ENCODE data around the gene ITPR1. TPM values are rescaled to one million over a fixed set of nuclear protein-coding genes. Genes with fewer than 3 reads are reported as not detected.
A peak's percentile ranks its signal among the peaks of the same experiment; 100 is the strongest.

The ITPR1 gene
- total and polyA plus RNA-seq, 5 donors from 2014 or later, result 6.9 to 97.5 (median 9.5) TPM

DNA sequence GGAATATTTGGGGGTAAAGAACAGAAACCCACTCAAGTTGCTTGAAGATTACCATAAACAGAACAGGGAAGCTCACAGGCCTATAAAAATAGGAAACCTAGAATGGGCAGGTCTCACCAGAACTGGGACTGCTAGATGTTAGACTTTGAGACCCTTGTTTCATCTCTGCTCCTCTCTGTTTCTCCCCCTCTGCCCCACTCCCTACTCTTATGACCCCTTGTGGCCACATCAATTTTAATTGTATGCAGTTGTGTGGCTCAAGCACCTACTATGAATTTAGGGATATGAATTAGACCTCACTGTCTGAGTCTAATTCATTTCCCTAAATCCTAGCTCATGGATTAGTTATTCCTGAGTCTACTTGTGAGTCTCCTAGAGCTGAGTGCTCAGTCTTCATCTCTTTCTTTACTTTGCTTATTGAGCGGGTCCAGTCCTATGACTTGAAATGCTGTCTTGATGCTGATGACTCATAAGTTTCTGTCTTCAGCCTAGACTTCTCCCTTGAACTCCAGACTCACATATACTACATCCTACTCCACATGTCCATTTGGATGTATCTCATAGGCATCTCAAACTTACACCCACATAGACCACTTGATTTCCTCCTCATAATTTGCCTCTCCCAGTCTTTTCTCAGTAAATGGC lies 78.7 kb downstream of the ITPR1 start:
- no peak overlapping the region for H3K27ac ChIP-seq (ENCODE audit: insufficient read depth, low read length, poor library complexity, severe bottlenecking)
- no peaks in the 10 kb centered on the region for H3K9me3 Mint-ChIP-seq
- H3K4me1 ChIP-seq (ENCODE audit: control insufficient read depth, insufficient read depth, low read length, poor library complexity, severe bottlenecking), result no peaks in the 10 kb centered on the region
- H3K4me3 Mint-ChIP-seq, result no peak overlapping the region
- H3K4me3 ChIP-seq (ENCODE audit: low read depth, low read length), result no peak overlapping the region
- H3K27me3 Mint-ChIP-seq, result no peaks in the 10 kb centered on the region
- no peaks in the 10 kb centered on the region for H3K36me3 Mint-ChIP-seq
- no peaks in the 10 kb centered on the region for H3K27me3 ChIP-seq (ENCODE audit: control insufficient read depth, insufficient read depth, low read length)
- H3K9me3 ChIP-seq (ENCODE audit: control insufficient read depth in 2 of 2, low read length in 2 of 2), result no peaks in the 10 kb centered on the region
- peaks cover 11 to 24% (median 17%) of the 10 kb centered on the region in 4 donors for H3K4me1 Mint-ChIP-seq
- DNase-seq (peak in 1 of 3 donors; percentile 19), ATAC-seq (ENCODE audit: low read depth in 2 of 2) (peak in 1 of 2 donors; percentile 14)
- peak overlapping the region in 2 of 3 donors; percentile 2 to 37 for H3K27ac Mint-ChIP-seq
- H3K36me3 ChIP-seq (ENCODE audit: control insufficient read depth, insufficient read depth, low read length), result no peaks in the 10 kb centered on the region

DNA sequence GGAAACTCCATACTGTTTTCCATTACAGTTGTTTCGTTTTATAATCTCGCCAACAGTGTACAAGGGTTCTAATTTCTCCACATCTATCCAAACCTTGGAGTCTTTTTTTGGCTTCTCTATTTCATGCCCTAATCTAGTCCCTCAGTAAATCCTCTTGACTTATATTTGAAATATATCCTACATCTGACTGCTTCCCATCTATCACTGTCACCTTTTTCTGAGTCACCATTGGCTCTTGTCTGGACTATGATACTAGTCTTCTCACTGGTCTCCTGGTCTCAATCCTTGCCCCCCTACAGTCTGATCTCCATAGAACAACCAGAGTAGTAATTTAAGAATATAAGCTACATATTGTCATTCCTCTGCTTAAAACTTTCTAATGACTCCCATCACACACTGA lies 80.0 kb downstream of the ITPR1 start:
- Histone ChIP-seq H3K27ac (ENCODE audit: insufficient read depth, low read length, poor library complexity, severe bottlenecking) (no peak overlapping the region), H3K27me3 (ENCODE audit: control insufficient read depth, insufficient read depth, low read length) (no peaks in the 10 kb centered on the region), H3K36me3 (ENCODE audit: control insufficient read depth, insufficient read depth, low read length) (no peaks in the 10 kb centered on the region), H3K4me1 (ENCODE audit: control insufficient read depth, insufficient read depth, low read length, poor library complexity, severe bottlenecking) (no peaks in the 10 kb centered on the region), H3K4me3 (ENCODE audit: low read depth, low read length) (no peak overlapping the region), H3K9me3 (ENCODE audit: control insufficient read depth in 2 of 2, low read length in 2 of 2) (no peaks in the 10 kb centered on the region)
- Mint-ChIP-seq H3K36me3 (no peaks in the 10 kb centered on the region), H3K9me3 (no peaks in the 10 kb centered on the region), H3K4me1 (peaks cover 11 to 21% (median 14%) of the 10 kb centered on the region in 4 donors), H3K4me3 (no peak overlapping the region), H3K27me3 (no peaks in the 10 kb centered on the region), H3K27ac (no peak overlapping the region)
- ATAC-seq (ENCODE audit: low read depth in 2 of 2) (no peak), DNase-seq (no peak)

DNA sequence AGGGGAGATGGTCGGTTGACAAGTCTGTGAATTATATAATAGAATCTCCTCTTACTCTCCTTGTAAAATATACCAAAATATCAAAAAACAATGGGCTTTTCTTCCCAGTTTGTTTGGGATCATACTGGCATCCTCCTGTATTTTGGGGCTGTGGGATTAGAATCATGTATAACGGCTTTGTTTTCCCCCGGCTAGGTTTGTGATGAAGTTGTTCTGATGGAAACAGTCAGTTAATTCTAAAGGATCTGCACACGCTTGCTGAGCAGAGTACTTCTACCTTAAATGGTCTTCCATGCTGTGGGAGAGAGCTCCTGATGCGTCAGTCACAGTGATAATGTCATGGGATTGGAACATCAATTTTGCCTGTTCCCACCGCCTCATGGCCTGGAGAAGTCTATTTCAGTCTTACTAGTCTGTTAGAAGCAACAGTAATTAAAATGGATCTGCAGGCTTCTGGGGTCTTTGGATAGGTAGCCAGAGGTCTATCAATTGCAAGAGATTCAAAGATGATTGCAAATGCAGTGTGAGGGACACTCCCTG lies 81.3 kb downstream of the ITPR1 start:
- H3K27ac ChIP-seq (ENCODE audit: insufficient read depth, low read length, poor library complexity, severe bottlenecking), result no peak overlapping the region
- H3K9me3 ChIP-seq (ENCODE audit: control insufficient read depth in 2 of 2, low read length in 2 of 2), result no peaks in the 10 kb centered on the region
- no peak overlapping the region for H3K27ac Mint-ChIP-seq
- H3K36me3 ChIP-seq (ENCODE audit: control insufficient read depth, insufficient read depth, low read length), result no peaks in the 10 kb centered on the region
- H3K4me3 Mint-ChIP-seq, result no peak overlapping the region
- H3K27me3 Mint-ChIP-seq, result no peaks in the 10 kb centered on the region
- H3K4me1 ChIP-seq (ENCODE audit: control insufficient read depth, insufficient read depth, low read length, poor library complexity, severe bottlenecking), result no peaks in the 10 kb centered on the region
- ATAC-seq (ENCODE audit: low read depth in 2 of 2) (no peak), DNase-seq (no peak)
- no peaks in the 10 kb centered on the region for H3K9me3 Mint-ChIP-seq
- H3K36me3 Mint-ChIP-seq, result no peaks in the 10 kb centered on the region
- H3K4me1 Mint-ChIP-seq, result peaks cover 11 to 20% (median 13%) of the 10 kb centered on the region in 4 donors
- no peaks in the 10 kb centered on the region for H3K27me3 ChIP-seq (ENCODE audit: control insufficient read depth, insufficient read depth, low read length)
- no peak overlapping the region for H3K4me3 ChIP-seq (ENCODE audit: low read depth, low read length)

DNA sequence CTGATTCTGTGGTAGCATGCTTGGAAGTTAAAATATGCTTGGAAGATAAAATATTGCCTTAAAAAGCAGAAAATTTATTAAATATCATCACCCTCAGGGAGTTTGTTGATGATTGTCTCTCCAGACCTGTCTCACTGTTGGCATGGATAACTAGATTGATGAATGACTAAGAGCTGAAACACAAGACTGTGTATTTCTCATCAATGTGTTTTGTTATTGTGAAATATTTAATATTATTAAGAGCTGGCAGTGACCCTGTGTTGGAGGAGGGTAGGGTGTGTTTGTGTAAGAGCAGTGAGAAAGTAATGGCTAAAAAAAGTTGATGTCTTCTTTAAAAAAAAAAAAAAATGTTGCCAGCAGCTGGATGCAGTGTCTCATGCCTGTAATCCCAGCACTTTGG lies 82.2 kb downstream of the ITPR1 start:
- Mint-ChIP-seq H3K27ac (no peak overlapping the region), H3K36me3 (no peaks in the 10 kb centered on the region), H3K4me3 (no peak overlapping the region), H3K27me3 (no peaks in the 10 kb centered on the region), H3K4me1 (peaks cover 11 to 20% (median 13%) of the 10 kb centered on the region in 4 donors), H3K9me3 (no peaks in the 10 kb centered on the region)
- H3K4me3 ChIP-seq (ENCODE audit: low read depth, low read length), result no peak overlapping the region
- no peak overlapping the region for H3K27ac ChIP-seq (ENCODE audit: insufficient read depth, low read length, poor library complexity, severe bottlenecking)
- H3K36me3 ChIP-seq (ENCODE audit: control insufficient read depth, insufficient read depth, low read length), result no peaks in the 10 kb centered on the region
- H3K9me3 ChIP-seq (ENCODE audit: control insufficient read depth in 2 of 2, low read length in 2 of 2), result no peaks in the 10 kb centered on the region
- no peak for DNase-seq
- ATAC-seq (ENCODE audit: low read depth in 2 of 2), result no peak
- H3K27me3 ChIP-seq (ENCODE audit: control insufficient read depth, insufficient read depth, low read length), result no peaks in the 10 kb centered on the region
- H3K4me1 ChIP-seq (ENCODE audit: control insufficient read depth, insufficient read depth, low read length, poor library complexity, severe bottlenecking), result no peaks in the 10 kb centered on the region

DNA sequence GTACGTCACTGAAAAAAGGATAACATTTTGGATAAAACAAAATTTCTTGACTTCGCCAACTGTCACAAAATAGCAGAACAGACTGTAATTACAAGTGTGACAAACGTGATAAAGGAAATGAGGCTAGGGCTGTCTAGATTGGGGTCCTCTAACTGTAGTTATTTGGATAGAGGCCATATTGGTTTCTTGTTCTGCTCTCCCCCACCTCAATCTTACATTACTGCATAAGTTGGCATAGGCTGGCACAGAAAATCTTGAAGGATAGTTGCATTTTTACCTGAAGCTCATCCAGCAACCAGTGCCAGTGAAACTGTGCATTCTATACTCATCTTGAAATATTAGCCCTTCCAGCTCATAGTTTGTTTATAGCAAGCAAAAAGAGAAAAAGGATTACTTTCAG lies 84.6 kb downstream of the ITPR1 start:
- DNase-seq (no peak), ATAC-seq (ENCODE audit: low read depth in 2 of 2) (no peak)
- H3K9me3 ChIP-seq (ENCODE audit: control insufficient read depth in 2 of 2, low read length in 2 of 2), result no peaks in the 10 kb centered on the region

DNA sequence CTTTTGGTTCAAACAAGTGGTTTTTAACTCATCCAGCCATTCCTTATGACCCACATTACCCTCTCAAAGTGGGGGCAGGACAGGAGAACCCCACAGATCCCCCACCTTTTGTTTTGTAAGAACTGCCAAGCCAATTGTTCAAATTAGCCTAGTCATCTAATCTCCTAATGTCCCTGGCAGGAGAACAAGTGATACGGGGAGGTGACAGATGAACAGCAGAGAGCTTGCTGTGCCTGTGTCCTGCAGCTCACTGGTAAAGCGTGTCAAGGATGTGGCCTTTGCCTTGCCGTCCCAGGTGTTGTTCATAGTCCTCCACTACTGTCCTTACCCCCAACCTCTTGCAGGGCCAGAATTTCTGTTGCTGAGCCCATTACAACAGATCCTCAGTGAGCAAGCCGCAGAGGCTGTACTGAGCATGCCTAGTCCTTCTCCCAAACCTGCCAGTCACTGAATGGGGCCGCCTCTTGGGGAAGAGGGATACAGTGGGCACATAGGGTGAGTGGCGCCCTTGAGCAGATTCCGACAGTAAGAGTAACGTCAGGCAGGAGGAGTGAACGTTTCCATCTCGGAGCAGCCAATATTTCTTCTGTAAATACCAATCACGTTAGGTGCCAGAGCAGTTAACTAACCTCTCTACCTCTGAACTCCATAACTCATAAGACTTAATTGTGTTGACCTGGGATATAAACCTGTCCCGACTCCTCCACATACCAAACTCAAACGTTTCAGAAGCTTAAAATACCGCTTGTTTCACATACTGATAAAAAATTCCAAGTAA lies 87.4 kb downstream of the ITPR1 start:
- H3K36me3 Mint-ChIP-seq, result no peaks in the 10 kb centered on the region
- no peaks in the 10 kb centered on the region for H3K9me3 Mint-ChIP-seq
- DNase-seq (no peak), ATAC-seq (ENCODE audit: low read depth in 2 of 2) (no peak)
- peaks cover 16 to 44% (median 24%) of the 10 kb centered on the region in 4 donors for H3K4me1 Mint-ChIP-seq
- H3K27ac ChIP-seq (ENCODE audit: insufficient read depth, low read length, poor library complexity, severe bottlenecking), result no peak overlapping the region
- no peaks in the 10 kb centered on the region for H3K9me3 ChIP-seq (ENCODE audit: control insufficient read depth in 2 of 2, low read length in 2 of 2)
- H3K27me3 Mint-ChIP-seq, result no peaks in the 10 kb centered on the region
- H3K4me3 ChIP-seq (ENCODE audit: low read depth, low read length), result no peak overlapping the region
- peaks cover 17% of the 10 kb centered on the region for H3K4me1 ChIP-seq (ENCODE audit: control insufficient read depth, insufficient read depth, low read length, poor library complexity, severe bottlenecking)
- no peaks in the 10 kb centered on the region for H3K36me3 ChIP-seq (ENCODE audit: control insufficient read depth, insufficient read depth, low read length)
- H3K27ac Mint-ChIP-seq, result peak overlapping the region in 1 of 3 donors; percentile 34
- no peak overlapping the region for H3K4me3 Mint-ChIP-seq
- no peaks in the 10 kb centered on the region for H3K27me3 ChIP-seq (ENCODE audit: control insufficient read depth, insufficient read depth, low read length)

More for the DNA sequence above, 84.6 kb downstream of the ITPR1 start:
- no peaks in the 10 kb centered on the region for H3K9me3 Mint-ChIP-seq
- H3K4me3 ChIP-seq (ENCODE audit: low read depth, low read length), result no peak overlapping the region
- H3K36me3 ChIP-seq (ENCODE audit: control insufficient read depth, insufficient read depth, low read length), result no peaks in the 10 kb centered on the region
- H3K27ac Mint-ChIP-seq, result no peak overlapping the region
- no peaks in the 10 kb centered on the region for H3K36me3 Mint-ChIP-seq
- H3K4me3 Mint-ChIP-seq, result no peak overlapping the region
- no peak overlapping the region for H3K27ac ChIP-seq (ENCODE audit: insufficient read depth, low read length, poor library complexity, severe bottlenecking)
- no peaks in the 10 kb centered on the region for H3K27me3 ChIP-seq (ENCODE audit: control insufficient read depth, insufficient read depth, low read length)
- H3K4me1 Mint-ChIP-seq, result peaks cover 18 to 30% (median 22%) of the 10 kb centered on the region in 4 donors
- H3K4me1 ChIP-seq (ENCODE audit: control insufficient read depth, insufficient read depth, low read length, poor library complexity, severe bottlenecking), result peaks cover 4% of the 10 kb centered on the region
- no peaks in the 10 kb centered on the region for H3K27me3 Mint-ChIP-seq

DNA sequence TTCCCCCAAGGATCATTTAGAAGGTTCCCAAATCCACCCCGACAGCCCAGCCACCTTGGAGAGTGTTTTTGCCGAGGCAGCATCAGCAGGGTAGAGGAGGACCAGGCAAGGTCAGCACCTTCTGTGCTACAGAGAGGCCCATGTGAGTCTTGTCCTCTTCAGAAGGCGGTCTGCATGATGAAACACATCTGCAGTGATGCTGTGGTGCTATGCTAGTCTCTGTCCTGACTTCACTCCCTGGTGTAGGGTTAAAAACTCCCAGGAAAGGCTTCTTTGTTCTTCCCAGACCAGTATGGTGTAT lies 87.9 kb downstream of the ITPR1 start:
- H3K27me3 ChIP-seq (ENCODE audit: control insufficient read depth, insufficient read depth, low read length), result no peaks in the 10 kb centered on the region
- no peaks in the 10 kb centered on the region for H3K9me3 ChIP-seq (ENCODE audit: control insufficient read depth in 2 of 2, low read length in 2 of 2)
- H3K4me3 ChIP-seq (ENCODE audit: low read depth, low read length), result no peak overlapping the region
- no peak for DNase-seq
- peaks cover 16 to 48% (median 25%) of the 10 kb centered on the region in 4 donors for H3K4me1 Mint-ChIP-seq
- H3K27ac Mint-ChIP-seq, result peak overlapping the region in 2 of 3 donors; percentile 42 to 73
- no peaks in the 10 kb centered on the region for H3K9me3 Mint-ChIP-seq
- no peak for ATAC-seq (ENCODE audit: low read depth in 2 of 2)
- H3K36me3 Mint-ChIP-seq, result no peaks in the 10 kb centered on the region
- no peak overlapping the region for H3K4me3 Mint-ChIP-seq
- H3K27ac ChIP-seq (ENCODE audit: insufficient read depth, low read length, poor library complexity, severe bottlenecking), result no peak overlapping the region
- no peaks in the 10 kb centered on the region for H3K36me3 ChIP-seq (ENCODE audit: control insufficient read depth, insufficient read depth, low read length)
- no peaks in the 10 kb centered on the region for H3K27me3 Mint-ChIP-seq
- peaks cover 17% of the 10 kb centered on the region for H3K4me1 ChIP-seq (ENCODE audit: control insufficient read depth, insufficient read depth, low read length, poor library complexity, severe bottlenecking)
